Measurements from ENCODE around the gene CTSS.
"Not testable (repeated sequence)": the region's sequence is repeated elsewhere in the genome, so short reads cannot be mapped to it uniquely, and the experiment has no call there.

CTSS gene

GRCh38 chr1:150718225-150718891, 47.2 kb downstream of the CTSS start:
- Histone ChIP-seq H3K56ac (ENCODE audit: low read length) (no peak overlapping the region), H3K27me3 (ENCODE audit: insufficient read depth, low read length, poor library complexity) (no peaks in the 10 kb centered on the region), H3K4me1 (ENCODE audit: control insufficient read depth, low read depth, low read length) (no peaks in the 10 kb centered on the region), H3K9ac (ENCODE audit: low read length) (no peak overlapping the region), H3K4me2 (ENCODE audit: low read length) (no peak overlapping the region), H3K79me2 (ENCODE audit: control insufficient read depth, insufficient read depth, low read length) (no peaks in the 10 kb centered on the region), H2BK5ac (ENCODE audit: low read length) (no peak overlapping the region), H3K23ac (ENCODE audit: low read length) (no peak overlapping the region), H3K27ac (ENCODE audit: low read depth, low read length) (no peak overlapping the region), H3K4ac (ENCODE audit: low read depth, low read length) (no peak overlapping the region), H4K8ac (ENCODE audit: low read depth, low read length) (no peak overlapping the region), H3K36me3 (ENCODE audit: control insufficient read depth, insufficient read depth, low read length) (no peaks in the 10 kb centered on the region), H2AK5ac (ENCODE audit: low read length) (no peak overlapping the region), H3K18ac (ENCODE audit: low read length) (no peak overlapping the region), H3K4me3 (ENCODE audit: low read length) (no peak overlapping the region), H2BK120ac (ENCODE audit: low read depth, low read length) (no peak overlapping the region), H3K79me1 (ENCODE audit: low read length) (no peaks in the 10 kb centered on the region), H2BK15ac (replicated peaks; ENCODE audit: low read depth) (no peak overlapping the region), H4K5ac (ENCODE audit: low read length) (no peak overlapping the region)
- no peak for DNase-seq
- no CpG with 5 or more reads among the region's 11 CpGs for WGBS (ENCODE audit: extremely low coverage, insufficient coverage, low lambda C conversion rate)

GRCh38 chr1:150709031-150709430, 56.5 kb downstream of the CTSS start:
- H4K8ac ChIP-seq (ENCODE audit: low read depth, low read length): not testable (repeated sequence)

GRCh38 chr1:150708595-150708994, 57.0 kb downstream of the CTSS start:
- H3K4ac ChIP-seq (ENCODE audit: low read depth, low read length): no peak overlapping the region
- no peaks in the 10 kb centered on the region for H3K79me2 ChIP-seq (ENCODE audit: control insufficient read depth, insufficient read depth, low read length)
- no peak for DNase-seq
- WGBS (ENCODE audit: extremely low coverage, insufficient coverage, low lambda C conversion rate): no CpG with 5 or more reads among the region's 2 CpGs
- no peak overlapping the region for H4K5ac ChIP-seq (ENCODE audit: low read length)
- no peak overlapping the region for H4K8ac ChIP-seq (ENCODE audit: low read depth, low read length)
- H3K18ac ChIP-seq (ENCODE audit: low read length): no peak overlapping the region
- no peak overlapping the region for H3K4me3 ChIP-seq (ENCODE audit: low read length)
- H3K79me1 ChIP-seq (ENCODE audit: low read length): no peaks in the 10 kb centered on the region
- H3K27me3 ChIP-seq (ENCODE audit: insufficient read depth, low read length, poor library complexity): no peaks in the 10 kb centered on the region
- H2BK15ac ChIP-seq (replicated peaks; ENCODE audit: low read depth): no peak overlapping the region
- H2BK5ac ChIP-seq (ENCODE audit: low read length): no peak overlapping the region
- H3K9ac ChIP-seq (ENCODE audit: low read length): no peak overlapping the region
- no peak overlapping the region for H3K23ac ChIP-seq (ENCODE audit: low read length)
- no peaks in the 10 kb centered on the region for H3K36me3 ChIP-seq (ENCODE audit: control insufficient read depth, insufficient read depth, low read length)
- no peak overlapping the region for H2AK5ac ChIP-seq (ENCODE audit: low read length)
- no peaks in the 10 kb centered on the region for H3K4me1 ChIP-seq (ENCODE audit: control insufficient read depth, low read depth, low read length)
- H3K56ac ChIP-seq (ENCODE audit: low read length): no peak overlapping the region
- no peak overlapping the region for H2BK120ac ChIP-seq (ENCODE audit: low read depth, low read length)
- H3K27ac ChIP-seq (ENCODE audit: low read depth, low read length): no peak overlapping the region
- no peak overlapping the region for H3K4me2 ChIP-seq (ENCODE audit: low read length)

More at GRCh38 chr1:150709031-150709430, 56.5 kb downstream of the CTSS start:
- H3K18ac ChIP-seq (ENCODE audit: low read length); H3K23ac ChIP-seq (ENCODE audit: low read length); H3K4me2 ChIP-seq (ENCODE audit: low read length); H2BK15ac ChIP-seq (replicated peaks; ENCODE audit: low read depth); H3K27ac ChIP-seq (ENCODE audit: low read depth, low read length); H2AK5ac ChIP-seq (ENCODE audit: low read length); H3K36me3 ChIP-seq (ENCODE audit: control insufficient read depth, insufficient read depth, low read length); H2BK5ac ChIP-seq (ENCODE audit: low read length); DNase-seq; H3K4me1 ChIP-seq (ENCODE audit: control insufficient read depth, low read depth, low read length); H3K79me1 ChIP-seq (ENCODE audit: low read length); H2BK120ac ChIP-seq (ENCODE audit: low read depth, low read length); H3K4me3 ChIP-seq (ENCODE audit: low read length); H3K27me3 ChIP-seq (ENCODE audit: insufficient read depth, low read length, poor library complexity); H3K4ac ChIP-seq (ENCODE audit: low read depth, low read length); H3K9ac ChIP-seq (ENCODE audit: low read length); H4K5ac ChIP-seq (ENCODE audit: low read length); H3K56ac ChIP-seq (ENCODE audit: low read length); H3K79me2 ChIP-seq (ENCODE audit: control insufficient read depth, insufficient read depth, low read length): not testable (repeated sequence)
- no CpG with 5 or more reads among the region's 1 CpG for WGBS (ENCODE audit: extremely low coverage, insufficient coverage, low lambda C conversion rate)

GRCh38 chr1:150706091-150706490, 59.5 kb downstream of the CTSS start:
- H3K4me1 ChIP-seq (ENCODE audit: control insufficient read depth, low read depth, low read length): no peaks in the 10 kb centered on the region
- H3K79me1 ChIP-seq (ENCODE audit: low read length): no peaks in the 10 kb centered on the region
- no CpG with 5 or more reads among the region's 1 CpG for WGBS (ENCODE audit: extremely low coverage, insufficient coverage, low lambda C conversion rate)
- H3K79me2 ChIP-seq (ENCODE audit: control insufficient read depth, insufficient read depth, low read length): no peaks in the 10 kb centered on the region
- no peak overlapping the region for H3K27ac ChIP-seq (ENCODE audit: low read depth, low read length)
- DNase-seq: no peak
- no peak overlapping the region for H2AK5ac ChIP-seq (ENCODE audit: low read length)
- H2BK120ac ChIP-seq (ENCODE audit: low read depth, low read length): no peak overlapping the region
- H4K8ac ChIP-seq (ENCODE audit: low read depth, low read length): no peak overlapping the region
- H2BK5ac ChIP-seq (ENCODE audit: low read length): no peak overlapping the region
- H3K18ac ChIP-seq (ENCODE audit: low read length): no peak overlapping the region
- H3K4me3 ChIP-seq (ENCODE audit: low read length): no peak overlapping the region
- no peak overlapping the region for H3K56ac ChIP-seq (ENCODE audit: low read length)
- H3K36me3 ChIP-seq (ENCODE audit: control insufficient read depth, insufficient read depth, low read length): no peaks in the 10 kb centered on the region
- no peaks in the 10 kb centered on the region for H3K27me3 ChIP-seq (ENCODE audit: insufficient read depth, low read length, poor library complexity)
- H2BK15ac ChIP-seq (replicated peaks; ENCODE audit: low read depth): no peak overlapping the region
- H3K4ac ChIP-seq (ENCODE audit: low read depth, low read length): no peak overlapping the region
- H3K9ac ChIP-seq (ENCODE audit: low read length): no peak overlapping the region
- H3K4me2 ChIP-seq (ENCODE audit: low read length): no peak overlapping the region
- no peak overlapping the region for H4K5ac ChIP-seq (ENCODE audit: low read length)
- no peak overlapping the region for H3K23ac ChIP-seq (ENCODE audit: low read length)

- Histone ChIP-seq H3K79me1 (ENCODE audit: low read length) (no peaks in the 10 kb centered on the region), H2BK15ac (replicated peaks; ENCODE audit: low read depth) (no peak overlapping the region)
- no peak for DNase-seq
Measured at GRCh38 chr1:150703427-150703826, 62.2 kb downstream of the CTSS start.

More at GRCh38 chr1:150703427-150703826, 62.2 kb downstream of the CTSS start:
- no peak overlapping the region for H2BK120ac ChIP-seq (ENCODE audit: low read depth, low read length)
- H3K4me1 ChIP-seq (ENCODE audit: control insufficient read depth, low read depth, low read length): no peaks in the 10 kb centered on the region
- H3K4ac ChIP-seq (ENCODE audit: low read depth, low read length): no peak overlapping the region
- H3K23ac ChIP-seq (ENCODE audit: low read length): no peak overlapping the region
- H3K4me2 ChIP-seq (ENCODE audit: low read length): no peak overlapping the region
- H3K79me2 ChIP-seq (ENCODE audit: control insufficient read depth, insufficient read depth, low read length): no peaks in the 10 kb centered on the region
- H3K18ac ChIP-seq (ENCODE audit: low read length): no peak overlapping the region
- no peak overlapping the region for H3K9ac ChIP-seq (ENCODE audit: low read length)
- H4K5ac ChIP-seq (ENCODE audit: low read length): no peak overlapping the region
- no peaks in the 10 kb centered on the region for H3K27me3 ChIP-seq (ENCODE audit: insufficient read depth, low read length, poor library complexity)
- no peak overlapping the region for H4K8ac ChIP-seq (ENCODE audit: low read depth, low read length)
- no peak overlapping the region for H3K27ac ChIP-seq (ENCODE audit: low read depth, low read length)
- no peaks in the 10 kb centered on the region for H3K36me3 ChIP-seq (ENCODE audit: control insufficient read depth, insufficient read depth, low read length)
- no peak overlapping the region for H2BK5ac ChIP-seq (ENCODE audit: low read length)
- H3K4me3 ChIP-seq (ENCODE audit: low read length): no peak overlapping the region
- H3K56ac ChIP-seq (ENCODE audit: low read length): no peak overlapping the region
- no peak overlapping the region for H2AK5ac ChIP-seq (ENCODE audit: low read length)

All from mesendoderm (in vitro differentiated cells).